H1 (cell line): ENCODE data around the gene RBBP5. TPM values are rescaled to one million over a fixed set of nuclear protein-coding genes. Genes with fewer than 3 reads are reported as not detected.

Experiments used
- CTCF ChIA-PET: fragments of 300-600 bp; sonication (Branson Sonifier 250); formaldehyde crosslinking; loops from one replicate; lab custom pipeline; 2021; ENCODE audit not compliant: partially characterized antibody; lab: Charles Lee
- POLR2A ChIA-PET: fragments of 300-600 bp; sonication (Branson Sonifier 250); formaldehyde crosslinking; loops from one replicate; lab custom pipeline; 2021; ENCODE audit warnings: inconsistent platforms; ENCODE audit not compliant: partially characterized antibody; lab: Charles Lee
- DNase-seq, 2 experiments: peaks; one replicate each; pipeline versions ENCODE4 v3.0.0 to v3.0.0-alpha.2; 2010 to 2022; ENCODE audit warnings: low spot score in 2 of 2, low read depth in 1 of 2, mixed read lengths in 1 of 2
- FAIRE-seq: peaks from 2 replicates; lab custom pipeline; 2011; peaks lifted over from hg19 to GRCh38; lab: Jason Lieb, UNC
- H2AFZ ChIP-seq: 2 replicates; pipeline ENCODE4 v1.8.1; 2012; ENCODE audit warnings: low read length, inconsistent platforms
- H2AK5ac ChIP-seq: 2 replicates; pipeline ENCODE4 v1.6.1; 2013; ENCODE audit warnings: low read depth, low read length
- H2BK120ac ChIP-seq: replicated peaks from 2 replicates; pipeline ENCODE3; 2013; ENCODE audit warnings: low read depth, low read length, inconsistent platforms
- H2BK12ac ChIP-seq: 2 replicates; pipeline ENCODE4 v1.6.1; 2013; ENCODE audit warnings: low read depth, low read length
- H2BK15ac ChIP-seq: 2 replicates; pipeline ENCODE4 v1.6.1; 2013; ENCODE audit warnings: low read length
- H2BK20ac ChIP-seq: 2 replicates; pipeline ENCODE4 v1.6.1; 2013; ENCODE audit warnings: low read length
- H2BK5ac ChIP-seq: 2 replicates; pipeline ENCODE4 v1.6.1; 2013; ENCODE audit warnings: low read depth, low read length
- H3K14ac ChIP-seq: 2 replicates; pipeline ENCODE4 v1.6.1; 2013; ENCODE audit warnings: inconsistent platforms; ENCODE audit not compliant: insufficient read length
- H3K18ac ChIP-seq: 2 replicates; pipeline ENCODE4 v1.6.1; 2013; ENCODE audit warnings: low read length; ENCODE audit errors: extremely low read depth
- H3K23ac ChIP-seq: 2 replicates; pipeline ENCODE4 v1.6.1; 2013; ENCODE audit warnings: inconsistent platforms; ENCODE audit not compliant: insufficient read length
- H3K23me2 ChIP-seq: 2 replicates; pipeline ENCODE4 v1.6.1; 2013; ENCODE audit warnings: low read depth, low read length
- H3K27ac ChIP-seq: 2 replicates; pipeline ENCODE4 v1.6.1; 2011; ENCODE audit warnings: low read depth, low read length, inconsistent platforms
- H3K27me3 ChIP-seq, 4 experiments: replicated peaks in 1 of 4; 1 replicate in 1 of 4; 2 replicates in 3 of 4; pipeline versions ENCODE4 v1.6.1 to v1.8.1; 2011 to 2013; ENCODE audit warnings: low read length in 3 of 4, mild to moderate bottlenecking in 3 of 4, inconsistent platforms in 2 of 4, mixed read lengths in 2 of 4, moderate library complexity in 1 of 4; ENCODE audit not compliant: control insufficient read depth in 3 of 4, insufficient read depth in 3 of 4; ENCODE audit errors: extremely low read depth in 1 of 4
- H3K36me3 ChIP-seq, 4 experiments: 2 replicates each; pipeline versions ENCODE4 v1.6.1 to v1.8.1; 2011 to 2013; ENCODE audit warnings: mild to moderate bottlenecking in 4 of 4, low read length in 3 of 4, moderate library complexity in 2 of 4, control low read depth in 1 of 4, inconsistent platforms in 1 of 4; ENCODE audit not compliant: insufficient read depth in 4 of 4, control insufficient read depth in 2 of 4
- H3K4ac ChIP-seq: replicated peaks from 2 replicates; pipeline ENCODE3; 2013; ENCODE audit warnings: low read length, low read depth, mixed read lengths, inconsistent platforms; ENCODE audit not compliant: insufficient read length
- H3K4me1 ChIP-seq, 4 experiments: replicated peaks in 1 of 4; 1 replicate in 1 of 4; 2 replicates in 3 of 4; pipeline versions ENCODE4 v1.6.1 to v1.8.1; 2011 to 2013; ENCODE audit warnings: low read length in 3 of 4, inconsistent platforms in 2 of 4, mixed read lengths in 1 of 4; ENCODE audit not compliant: insufficient read depth in 4 of 4, control insufficient read depth in 3 of 4
- H3K4me2 ChIP-seq, 2 experiments: 2 replicates each; pipeline versions ENCODE4 v1.6.1 to v1.8.1; 2011 to 2013; ENCODE audit warnings: low read depth in 2 of 2, low read length in 2 of 2, control low read depth in 1 of 2, inconsistent platforms in 1 of 2, mild to moderate bottlenecking in 1 of 2; ENCODE audit not compliant: insufficient read depth in 1 of 2
- H3K4me3 ChIP-seq, 4 experiments: fragments of 200-600, 300-600 bp in 1 of 4; sonication (generic), shearing (Covaris generic), sonication (Bioruptor Twin) in 1 of 4; 2 replicates each; pipeline versions ENCODE4 v1.5.1 to v1.8.1; 2011 to 2016; ENCODE audit warnings: low read length in 4 of 4, low read depth in 3 of 4, control low read depth in 2 of 4, inconsistent platforms in 2 of 4, mild to moderate bottlenecking in 2 of 4, mixed read lengths in 1 of 4, moderate library complexity in 1 of 4; ENCODE audit not compliant: insufficient read depth in 2 of 4; ENCODE audit errors: extremely low read depth in 1 of 4
- H3K56ac ChIP-seq: replicated peaks from 2 replicates; pipeline ENCODE3; 2013; ENCODE audit warnings: low read depth, mild to moderate bottlenecking, mixed read lengths, low read length, inconsistent platforms; ENCODE audit not compliant: insufficient read length
- H3K79me1 ChIP-seq: 2 replicates; pipeline ENCODE4 v1.6.1; 2013; ENCODE audit warnings: low read depth, low read length, control low read depth
- H3K79me2 ChIP-seq, 2 experiments: 2 replicates each; pipeline versions ENCODE4 v1.6.1 to v1.8.1; 2012 to 2013; ENCODE audit warnings: low read length in 2 of 2, mild to moderate bottlenecking in 2 of 2, inconsistent platforms in 1 of 2; ENCODE audit not compliant: insufficient read depth in 2 of 2, control insufficient read depth in 1 of 2
- H3K9ac ChIP-seq, 4 experiments: replicated peaks in 1 of 4; 1 replicate in 1 of 4; 2 replicates in 3 of 4; pipeline versions ENCODE4 v1.6.1 to v1.8.1; 2011 to 2013; ENCODE audit warnings: low read depth in 3 of 4, low read length in 3 of 4, control low read depth in 2 of 4, mild to moderate bottlenecking in 2 of 4, moderate library complexity in 2 of 4, inconsistent platforms in 1 of 4; ENCODE audit errors: extremely low read depth in 1 of 4
- H3K9me3 ChIP-seq, 2 experiments: 2 replicates each; pipeline versions ENCODE4 v1.6.1 to v1.8.1; 2012 to 2013; ENCODE audit warnings: mild to moderate bottlenecking in 2 of 2, moderate library complexity in 2 of 2, control low read depth in 1 of 2, inconsistent platforms in 1 of 2, low read depth in 1 of 2, low read length in 1 of 2, mixed read lengths in 1 of 2; ENCODE audit not compliant: insufficient read depth in 2 of 2
- H4K20me1 ChIP-seq, 2 experiments: replicated peaks in 1 of 2; 2 replicates each; pipeline versions ENCODE3 to v1.8.1; 2011 to 2013; ENCODE audit warnings: inconsistent platforms in 2 of 2, low read length in 2 of 2, mild to moderate bottlenecking in 1 of 2; ENCODE audit not compliant: insufficient read depth in 2 of 2, control insufficient read depth in 1 of 2
- H4K5ac ChIP-seq: 2 replicates; pipeline ENCODE4 v1.6.1; 2013; ENCODE audit warnings: low read length, low read depth, mixed read lengths, inconsistent platforms; ENCODE audit not compliant: insufficient read length
- H4K8ac ChIP-seq: 2 replicates; pipeline ENCODE4 v1.8.0; 2013; ENCODE audit warnings: mild to moderate bottlenecking, moderate library complexity, low read length, inconsistent platforms; ENCODE audit not compliant: insufficient read depth; ENCODE audit errors: extremely low read depth
- H4K91ac ChIP-seq: replicated peaks from 2 replicates; pipeline ENCODE3; 2013; ENCODE audit warnings: low read length, mixed read lengths, inconsistent platforms; ENCODE audit not compliant: insufficient read length
- EZH2 ChIP-seq: fragments of 200-600 bp; sonication (generic); IDR thresholded peaks from 2 replicates; pipeline ENCODE4 v1.7.1; 2012; ENCODE audit warnings: low read depth, mild to moderate bottlenecking, moderate library complexity, low read length, inconsistent platforms; ENCODE audit not compliant: severe bottlenecking
- WGBS, 2 experiments: shearing (Covaris generic) in 1 of 2; methylation state at CpG; one replicate each; pipeline versions ENCODE4 v1.1.6 to v1.1.7; 2013 to 2015; ENCODE audit warnings: low lambda C conversion rate in 2 of 2, mixed read lengths in 2 of 2, inconsistent platforms in 1 of 2, low coverage in 1 of 2, missing lambda C conversion rate in 1 of 2; ENCODE audit not compliant: insufficient replicate concordance in 2 of 2, insufficient coverage in 1 of 2, insufficient read length in 1 of 2; ENCODE audit errors: extremely low coverage in 1 of 2, missing lambda C conversion rate in 1 of 2; 5-methylcytosine and 5-hydroxymethylcytosine counted together
- polyA plus RNA-seq, 7 experiments: library from polyadenylated mRNA; depleted of rRNA in 3 of 7; stranded (reverse) in 5 of 7; unstranded in 2 of 7; fragments of >200 nt in 5 of 7; fragments of 200-250 nt in 2 of 7; gene quantifications; 1 replicate in 5 of 7; 2 replicates in 1 of 7; 4 replicates in 1 of 7; pipeline versions ENCODE4 v1.2.1 to v1.2.3, GENCODE V29; 2011 to 2013; ENCODE audit warnings: missing spikeins in 2 of 7, mixed read lengths in 2 of 7
- total RNA-seq: library from RNA; stranded (reverse); fragmentation: NEBNext Ultra II Directional; extraction: Animal tissue kit (Norgen Biotek cat#: 25700); gene quantifications from 2 replicates; pipeline ENCODE4 v1.2.1, GENCODE V29; 2021

The RBBP5 gene
- total and polyA plus RNA-seq, 2 of the 8 experiments (the other 6 are each of a cell fraction or from before 2014, with no cell fraction given): 6.7 to 21.5 TPM

DNA sequence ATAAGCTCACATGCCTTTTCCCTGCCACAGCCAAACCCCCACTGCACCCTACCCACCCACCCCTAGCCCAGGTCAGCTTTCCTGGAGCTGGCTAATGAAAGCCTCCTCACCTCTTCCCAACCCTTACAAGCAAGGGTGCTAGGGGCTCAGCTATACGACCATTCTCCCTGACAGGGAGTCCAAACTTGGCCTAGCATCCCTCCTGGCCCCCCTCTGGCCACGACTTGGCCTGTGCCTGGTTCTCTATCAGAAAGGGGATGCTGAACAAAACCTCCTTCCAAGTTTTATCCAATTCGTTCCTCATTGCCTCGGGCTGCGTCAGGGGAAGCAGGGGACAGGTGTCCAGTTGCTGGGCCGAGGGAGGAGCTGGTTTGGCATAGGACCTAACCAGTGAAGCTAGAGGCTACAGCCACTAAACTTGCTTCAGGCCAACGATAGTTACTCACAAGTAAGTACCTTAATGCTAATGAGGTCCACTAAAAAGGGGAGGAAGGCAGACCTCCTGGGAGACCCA lies 46.1 kb downstream of the RBBP5 start:
- Histone ChIP-seq H2BK15ac (no peak overlapping the region), H3K23me2 (no peaks in the 10 kb centered on the region), H2BK20ac (no peak overlapping the region), H4K5ac (no peak overlapping the region), H4K20me1 (no peaks in the 10 kb centered on the region)
- POLR2A ChIA-PET: interaction anchor here (1.3 to 1.4 kb wide), 2 partner anchors 13 to 51 kb away, joined by 3 read pairs; no protein-coding TSS in a partner anchor
- TF ChIP-seq EZH2: no peak
- TF ChIP-seq, all 59 proteins: peak for 0
- no peak overlapping the region for H3K4me3 ChIP-seq
- no peak overlapping the region for H3K56ac ChIP-seq
- CTCF ChIA-PET: interaction anchor here (0.6 to 38.9 kb wide), 14 partner anchors 10 to 1103 kb away, joined by 3 to 1336 read pairs (median 3); no protein-coding TSS in a partner anchor
- DNase-seq (no peak), FAIRE-seq (no peak)
- no peaks in the 10 kb centered on the region for H3K79me2 ChIP-seq
- H4K8ac ChIP-seq: no peak overlapping the region
- no peak overlapping the region for H2AK5ac ChIP-seq
- no peaks in the 10 kb centered on the region for H3K9me3 ChIP-seq
- no peak overlapping the region for H3K4me2 ChIP-seq
- H3K4me1 ChIP-seq: no peaks in the 10 kb centered on the region
- H3K36me3 ChIP-seq: no peaks in the 10 kb centered on the region
- no peak overlapping the region for H3K27ac ChIP-seq
- no peak overlapping the region for H2BK5ac ChIP-seq
- no peak overlapping the region for H2BK12ac ChIP-seq
- no peak overlapping the region for H3K23ac ChIP-seq
- no peak overlapping the region for H4K91ac ChIP-seq
- no peak overlapping the region for H3K14ac ChIP-seq
- no peak overlapping the region for H3K4ac ChIP-seq
- 83% methylated on average over 7 of the region's 7 CpGs; no CpG with 5 or more reads in 1 of the 2 experiments for WGBS, 2 experiments
- no peak overlapping the region for H2AFZ ChIP-seq
- no peak overlapping the region for H3K18ac ChIP-seq
- no peak overlapping the region for H2BK120ac ChIP-seq
- H3K79me1 ChIP-seq: no peaks in the 10 kb centered on the region
- H3K9ac ChIP-seq: no peak overlapping the region
- no peaks in the 10 kb centered on the region for H3K27me3 ChIP-seq
